GM21423 (cell line): Measurements from ENCODE around the gene NRP1.

Experiments
- ATAC-seq: cut with Tn5 transposase; IDR thresholded peaks from one replicate; pipeline ENCODE4 v1.9.1; 2021; ENCODE audit warnings: mild to moderate bottlenecking, moderate library complexity; ENCODE audit not compliant: unreplicated experiment

The NRP1 gene

DNA sequence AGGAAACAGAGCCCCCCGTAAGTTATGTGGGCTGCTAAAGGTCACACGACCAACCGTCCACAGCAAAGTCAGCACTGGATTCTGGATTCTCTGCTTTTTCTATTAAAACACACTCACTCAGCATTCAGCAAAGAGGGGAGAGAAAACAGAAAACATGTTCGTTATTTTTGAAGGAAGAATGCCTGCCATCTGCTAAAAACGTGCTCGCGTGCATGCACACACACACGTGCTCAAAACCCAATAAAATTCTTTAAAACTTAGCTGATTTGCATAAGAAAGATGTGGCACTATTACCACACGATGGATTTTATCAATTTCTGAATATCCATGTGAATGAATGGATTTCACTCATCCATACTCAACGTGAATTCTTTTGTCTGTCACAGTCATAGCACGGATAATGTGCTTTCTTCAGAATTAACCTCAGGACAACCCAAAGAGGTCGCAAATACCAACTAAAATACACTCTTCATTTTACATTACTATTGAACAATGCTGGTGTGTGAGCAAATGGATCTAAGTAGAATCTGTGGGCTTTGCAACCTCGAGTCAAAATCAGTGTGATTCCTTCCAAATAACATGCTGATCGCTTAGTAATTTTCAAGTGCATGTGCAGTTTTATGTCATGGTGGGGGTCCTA, 40.8 kb downstream of the NRP1 start:
- no peak for ATAC-seq

DNA sequence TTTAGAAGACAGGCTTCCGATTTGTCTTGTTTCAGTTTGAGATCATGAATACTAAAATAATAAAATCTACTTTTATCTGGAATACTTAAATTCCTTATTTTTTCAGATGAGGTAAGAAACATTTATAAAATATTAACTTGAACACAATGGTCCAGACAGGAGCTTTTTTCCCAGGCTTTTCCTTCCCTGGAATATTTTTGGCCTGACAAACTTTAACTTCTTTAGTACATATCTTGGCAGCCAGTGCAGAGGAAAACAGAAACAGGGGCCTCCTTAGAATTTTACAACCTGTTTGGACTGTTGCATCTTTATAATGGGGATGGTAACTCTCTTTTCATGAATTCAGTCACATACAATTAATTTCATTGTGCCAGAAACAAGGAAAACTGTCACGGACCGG, 41.4 kb downstream of the NRP1 start:
- ATAC-seq, result no peak

- ATAC-seq, result no peak
Measured at GRCh38 chr10:33291053-33291592, 43.3 kb downstream of the NRP1 start.

GRCh38 chr10:33290321-33291052, 44.0 kb downstream of the NRP1 start:
- ATAC-seq, result no peak

DNA sequence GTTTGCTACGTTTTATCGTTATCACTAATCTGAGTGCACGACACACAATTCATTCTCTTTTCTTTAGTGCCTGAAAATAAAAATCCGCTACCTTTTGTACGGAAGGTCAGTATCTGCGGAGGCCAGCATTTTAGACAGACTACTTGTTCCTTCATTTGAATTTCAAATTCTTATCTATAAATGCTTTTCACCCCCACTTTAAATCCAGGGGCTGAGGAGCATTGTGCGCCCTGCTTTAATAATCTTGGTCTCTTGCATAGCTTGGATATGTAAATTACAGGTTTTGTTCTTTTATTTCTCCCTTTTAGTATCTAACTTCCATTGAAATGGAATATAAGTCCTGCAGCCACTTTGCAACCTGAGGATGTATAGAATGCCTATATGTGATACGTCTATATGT, 44.7 kb downstream of the NRP1 start:
- no peak for ATAC-seq

DNA sequence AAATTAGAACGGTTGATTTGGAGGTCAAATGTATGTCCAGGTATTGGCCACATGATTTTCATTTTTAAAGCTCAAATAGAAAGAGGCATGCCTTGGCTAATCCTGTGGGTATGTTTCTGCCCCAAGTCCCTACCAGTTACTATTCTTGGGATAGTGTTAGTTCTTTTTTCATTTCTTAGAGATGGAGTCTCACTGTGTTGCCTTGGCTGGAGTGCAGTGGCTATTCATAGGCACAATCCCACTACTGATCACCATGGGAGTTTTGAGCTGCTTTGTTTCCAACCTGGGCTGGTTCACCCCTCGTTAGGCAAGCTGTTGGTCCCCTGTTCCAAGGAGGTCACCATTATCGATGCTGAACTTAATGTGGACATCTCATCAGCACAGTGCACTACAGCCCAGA, 46.3 kb downstream of the NRP1 start:
- no peak for ATAC-seq

GRCh38 chr10:33287112-33287511, 47.4 kb downstream of the NRP1 start:
- no peak for ATAC-seq

GRCh38 chr10:33286157-33286934, 48.1 kb downstream of the NRP1 start:
- no peak for ATAC-seq

- ATAC-seq, result no peak
Measured at GRCh38 chr10:33284945-33285344, 49.5 kb downstream of the NRP1 start.

DNA sequence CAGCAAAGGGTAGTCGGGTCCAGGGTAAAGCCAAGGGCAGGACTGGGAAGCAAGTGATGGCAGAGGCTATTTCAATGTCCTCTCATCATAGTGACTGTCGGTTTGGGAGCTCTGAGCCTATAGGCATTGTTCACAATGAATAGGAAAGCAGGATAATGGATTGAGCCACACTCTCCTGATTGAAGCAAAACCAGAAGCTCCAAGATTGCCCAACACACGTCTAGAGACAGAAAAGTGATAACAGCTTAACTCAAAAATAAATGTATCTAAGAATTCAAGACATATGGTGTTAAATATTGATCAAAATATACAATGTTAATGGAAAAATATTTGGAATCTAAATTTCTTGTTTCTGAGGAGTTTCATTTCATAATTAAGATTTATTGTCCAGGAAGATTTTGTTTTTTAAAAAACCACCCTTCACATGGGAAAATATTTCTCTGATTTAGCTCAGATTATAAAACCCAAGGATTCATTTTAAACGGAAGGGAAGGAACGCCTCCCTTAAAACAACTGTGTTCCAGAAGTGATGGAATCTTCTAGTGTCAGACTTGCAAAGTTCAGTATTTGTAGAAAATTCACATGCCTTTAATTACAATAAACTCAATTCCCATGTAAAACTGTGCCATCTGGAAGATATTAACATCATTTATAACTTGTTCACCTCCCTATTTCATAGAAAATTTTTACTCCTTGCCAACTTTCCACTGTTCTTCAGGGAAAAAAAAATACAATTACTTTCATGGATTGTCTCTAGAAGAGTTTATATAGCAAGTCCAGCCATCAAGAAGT, 54.5 kb downstream of the NRP1 start:
- no peak for ATAC-seq

GRCh38 chr10:33279276-33279675, 55.2 kb downstream of the NRP1 start:
- no peak for ATAC-seq

DNA sequence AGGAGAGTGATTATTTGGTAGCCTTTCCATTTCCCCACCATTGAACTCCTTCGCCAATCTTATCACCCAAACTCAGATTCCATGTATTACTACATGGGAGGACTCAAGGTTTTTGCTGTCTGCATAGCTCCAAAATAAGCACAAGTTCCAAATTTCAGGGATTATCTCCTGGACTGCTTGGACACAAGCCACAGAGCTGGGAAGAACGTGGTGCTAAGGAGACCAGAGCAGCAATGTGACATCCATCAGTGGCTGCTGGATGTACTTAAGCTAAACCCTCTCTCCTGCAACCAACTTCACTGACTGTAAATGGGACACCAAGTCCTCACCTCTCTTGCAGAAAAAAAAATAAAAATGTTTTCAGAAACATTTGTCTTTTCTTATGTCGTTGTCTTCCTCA, 56.3 kb downstream of the NRP1 start:
- no peak for ATAC-seq

- ATAC-seq, result no peak
Measured at GRCh38 chr10:33277135-33277536, 57.3 kb downstream of the NRP1 start.

DNA sequence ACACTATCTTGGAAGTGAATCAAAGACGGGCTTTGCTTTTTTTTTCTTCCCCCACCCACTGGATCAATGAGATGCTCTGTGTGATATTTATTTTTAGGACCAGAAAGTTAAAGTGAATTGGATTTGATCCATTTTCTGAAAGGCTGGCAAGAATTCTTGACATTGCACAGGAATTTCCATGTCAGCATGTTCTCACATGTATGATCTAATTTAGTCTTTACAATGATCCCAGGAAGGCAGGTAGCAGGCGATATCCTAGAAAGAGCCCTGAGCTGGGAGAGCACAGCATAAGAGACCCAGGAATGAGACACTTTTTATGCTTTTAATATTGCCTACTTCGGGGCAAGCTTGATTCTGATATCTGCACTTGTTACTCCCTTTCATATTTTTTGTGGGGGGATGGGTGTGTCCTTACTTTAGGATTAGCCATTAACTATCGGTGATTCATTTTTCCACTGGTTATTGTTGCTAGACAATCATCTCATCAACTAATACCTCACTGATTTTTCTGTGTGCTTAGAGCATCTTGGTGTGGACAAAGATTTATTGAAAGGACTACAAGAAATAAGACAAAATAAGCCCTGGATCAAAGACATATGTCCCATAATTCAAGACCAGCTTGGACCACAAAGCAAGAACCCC, 58.1 kb downstream of the NRP1 start:
- no peak for ATAC-seq

- no peak for ATAC-seq
Measured at GRCh38 chr10:33274096-33274785, 60.2 kb downstream of the NRP1 start.

- no peak for ATAC-seq
Measured at GRCh38 chr10:33273295-33274002, 61.0 kb downstream of the NRP1 start.

GRCh38 chr10:33272635-33273034, 61.8 kb downstream of the NRP1 start:
- no peak for ATAC-seq

DNA sequence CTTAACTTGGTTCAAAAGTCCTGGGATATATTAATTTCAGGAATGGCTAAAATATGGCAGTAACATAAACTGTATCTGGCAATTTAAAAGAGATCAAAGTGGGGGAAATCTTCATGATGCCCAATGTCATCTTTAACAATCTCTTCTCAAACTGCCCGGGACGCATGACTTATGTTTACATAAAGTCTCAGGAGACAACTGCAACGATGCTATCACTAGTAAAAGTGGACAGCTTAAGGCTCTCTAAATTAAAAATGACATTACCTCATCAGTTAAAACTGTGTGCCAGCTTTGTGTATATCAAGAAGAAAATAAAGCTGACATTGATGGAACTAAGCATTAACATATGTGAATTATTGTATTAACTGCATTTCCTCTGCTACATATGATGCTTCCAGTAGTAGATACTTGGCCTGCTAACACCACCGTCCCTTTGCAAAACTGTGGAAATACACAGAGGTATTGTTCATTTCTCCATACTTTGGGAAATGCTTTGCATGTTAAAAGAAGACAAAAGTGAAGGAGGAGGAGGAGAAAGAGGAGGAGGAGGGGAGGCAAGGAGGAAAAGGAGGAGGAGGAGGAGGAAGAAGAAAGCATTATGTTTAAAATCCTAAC, 62.4 kb downstream of the NRP1 start:
- no peak for ATAC-seq

- no peak for ATAC-seq
Measured at GRCh38 chr10:33270971-33271370, 63.5 kb downstream of the NRP1 start.
